WTC11 (cell line): ENCODE data around the gene STAMBP. TPM values are rescaled to one million over a fixed set of nuclear protein-coding genes. Genes with fewer than 3 reads are reported as not detected.

Experiments
- ATAC-seq: fragments of 200-7000 bp; cut with Tn5 transposase; 2 replicates; pipeline ENCODE4 v1.10.0; 2021; ENCODE audit warnings: mild to moderate bottlenecking, moderate library complexity
- CTCF ChIA-PET: fragments of 300-600 bp; sonication (Branson Sonifier 250); formaldehyde crosslinking; loops from one replicate; lab custom pipeline; 2021; ENCODE audit warnings: antibody characterized with exemption; lab: Charles Lee
- POLR2A ChIA-PET: fragments of 350-600 bp; sonication (Branson Sonifier 250); formaldehyde crosslinking; loops from one replicate; lab custom pipeline; 2021; ENCODE audit warnings: antibody characterized with exemption; lab: Charles Lee
- DNase-seq: peaks from one replicate; pipeline ENCODE4 v3.0.0; 2021; ENCODE audit warnings: low spot score
- H3K27ac Mint-ChIP-seq: 2 replicates; pipeline ENCODE4 v1.8.0; 2021; ENCODE audit warnings: mixed read lengths
- H3K27me3 Mint-ChIP-seq: 2 replicates; pipeline ENCODE4 v1.8.0; 2021; ENCODE audit warnings: low read depth, mild to moderate bottlenecking, moderate library complexity, mixed read lengths
- H3K36me3 Mint-ChIP-seq: 2 replicates; pipeline ENCODE4 v1.8.0; 2021; ENCODE audit warnings: mixed read lengths
- H3K4me1 Mint-ChIP-seq: 2 replicates; pipeline ENCODE4 v1.8.0; 2022; ENCODE audit warnings: mixed read lengths
- H3K4me3 Mint-ChIP-seq: 2 replicates; pipeline ENCODE4 v1.8.0; 2021; ENCODE audit warnings: mild to moderate bottlenecking, moderate library complexity, mixed read lengths
- H3K9me3 Mint-ChIP-seq: 2 replicates; pipeline ENCODE4 v1.8.0; 2021; ENCODE audit warnings: mixed read lengths
- CDX4 ChIP-seq: fragments of 250-450 bp; sonication (Bioruptor Pico); IDR thresholded peaks from 2 replicates; pipeline ENCODE4 v1.9.0; 2021; ENCODE audit warnings: moderate library complexity, mild to moderate bottlenecking, inconsistent platforms, borderline replicate concordance
- E2F4 ChIP-seq: sonication (generic); formaldehyde crosslinking; IDR thresholded peaks from 2 replicates; pipeline ENCODE4 v1.8.1; 2022; ENCODE audit warnings: low read depth, mild to moderate bottlenecking, moderate library complexity, missing genetic modification reagents, borderline replicate concordance
- GABPB1 ChIP-seq: sonication (generic); formaldehyde crosslinking; IDR thresholded peaks from 2 replicates; pipeline ENCODE4 v1.8.1; 2023; ENCODE audit warnings: mild to moderate bottlenecking, missing genetic modification reagents
- IRF1 ChIP-seq: sonication (generic); formaldehyde crosslinking; IDR thresholded peaks from 2 replicates; pipeline ENCODE4 v1.8.0; 2023; ENCODE audit warnings: missing genetic modification reagents
- JUN ChIP-seq: sonication (generic); formaldehyde crosslinking; IDR thresholded peaks from 2 replicates; pipeline ENCODE4 v1.8.0; 2023; ENCODE audit warnings: mild to moderate bottlenecking, missing genetic modification reagents
- MXD4 ChIP-seq: fragments of 250-450 bp; sonication (Bioruptor Pico); IDR thresholded peaks from 2 replicates; pipeline ENCODE4 v1.8.0; 2021; ENCODE audit warnings: mild to moderate bottlenecking, moderate library complexity, borderline replicate concordance
- NFATC4 ChIP-seq: fragments of 250-450 bp; sonication (Bioruptor Pico); IDR thresholded peaks from 2 replicates; pipeline ENCODE4 v1.9.0; 2021; ENCODE audit warnings: mild to moderate bottlenecking
- NFE2L1 ChIP-seq: sonication (generic); formaldehyde crosslinking; IDR thresholded peaks from 2 replicates; pipeline ENCODE4 v1.8.1; 2023; ENCODE audit warnings: missing genetic modification reagents
- NR1H2 ChIP-seq: sonication (generic); formaldehyde crosslinking; IDR thresholded peaks from 2 replicates; pipeline ENCODE4 v1.9.0; 2021; ENCODE audit warnings: mild to moderate bottlenecking, moderate library complexity, missing genetic modification reagents
- OVOL2 ChIP-seq: fragments of 250-450 bp; sonication (Bioruptor Pico); IDR thresholded peaks from 2 replicates; pipeline ENCODE4 v1.9.0; 2021; ENCODE audit warnings: mild to moderate bottlenecking, borderline replicate concordance
- RELA ChIP-seq: sonication (generic); formaldehyde crosslinking; IDR thresholded peaks from 2 replicates; pipeline ENCODE4 v1.8.1; 2022; ENCODE audit warnings: missing genetic modification reagents, mild to moderate bottlenecking, borderline replicate concordance
- SP1 ChIP-seq: sonication (generic); formaldehyde crosslinking; conservative IDR thresholded peaks from 2 replicates; pipeline ENCODE4 v1.8.1; 2022; ENCODE audit warnings: missing genetic modification reagents
- USF1 ChIP-seq: sonication (generic); formaldehyde crosslinking; IDR thresholded peaks from 2 replicates; pipeline ENCODE4 v1.8.0; 2022; ENCODE audit warnings: mild to moderate bottlenecking, missing genetic modification reagents
- ZNF416 ChIP-seq: fragments of 250-450 bp; sonication (Bioruptor Pico); IDR thresholded peaks from 2 replicates; pipeline ENCODE4 v1.9.0; 2021; ENCODE audit warnings: mild to moderate bottlenecking, inconsistent platforms
- ZNF532 ChIP-seq: fragments of 250-450 bp; sonication (Bioruptor Pico); IDR thresholded peaks from 2 replicates; pipeline ENCODE4 v1.9.0; 2021; ENCODE audit warnings: mild to moderate bottlenecking, borderline replicate concordance
- ZNF671 ChIP-seq: fragments of 250-450 bp; sonication (Bioruptor Pico); IDR thresholded peaks from 2 replicates; pipeline ENCODE4 v1.8.0; 2021; ENCODE audit warnings: mild to moderate bottlenecking
- total RNA-seq: library from RNA; stranded (reverse); gene quantifications from 3 replicates; pipeline ENCODE4 v1.2.3, GENCODE V29; 2021
- TF ChIP-seq, protein P1 (sequence below): sonication (generic); formaldehyde crosslinking; IDR thresholded peaks from 2 replicates; pipeline ENCODE4 v1.8.0; 2023; ENCODE audit warnings: missing genetic modification reagents, mild to moderate bottlenecking, borderline replicate concordance
- TF ChIP-seq, protein P2 (sequence below): sonication (generic); formaldehyde crosslinking; IDR thresholded peaks from 2 replicates; pipeline ENCODE4 v1.8.1; 2023; ENCODE audit warnings: mild to moderate bottlenecking, missing genetic modification reagents
- TF ChIP-seq, protein P3 (sequence below): fragments of 250-450 bp; sonication (Bioruptor Pico); IDR thresholded peaks from 2 replicates; pipeline ENCODE4 v1.8.0; 2021; ENCODE audit warnings: mild to moderate bottlenecking

STAMBP gene
- total RNA-seq, 1 experiment from 2014 or later: 40.9 TPM

DNA sequence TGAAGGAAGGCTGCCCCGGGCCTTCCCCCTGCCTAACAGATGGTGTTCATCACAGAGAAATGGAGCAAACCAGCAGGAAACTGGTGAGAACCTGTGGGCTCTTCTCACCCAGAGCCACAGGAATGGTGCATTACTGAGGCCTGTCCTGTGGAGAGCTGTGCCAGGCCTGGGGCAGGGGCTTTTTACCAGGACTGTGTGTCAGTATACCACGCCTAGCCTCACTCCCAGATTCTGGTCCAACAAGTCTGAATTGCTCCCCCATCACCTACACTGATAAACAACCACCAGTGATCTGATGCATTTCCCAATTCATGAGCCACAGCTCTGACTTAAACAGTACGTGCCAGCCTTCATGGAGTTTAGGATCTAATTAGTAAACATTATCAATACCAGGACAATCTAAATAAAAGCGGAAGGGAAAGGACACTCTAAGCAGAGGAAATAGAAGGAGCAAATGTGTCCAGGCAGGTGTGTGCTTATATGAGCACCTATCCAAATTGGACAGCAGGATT, 89.0 kb downstream of the STAMBP start:
- H3K4me3 Mint-ChIP-seq: no peak overlapping the region
- no peak for DNase-seq
- TF ChIP-seq E2F4 (CRISPR knock-in tag): no peak
- no peak for TF ChIP-seq OVOL2
- TF ChIP-seq CDX4 (CRISPR knock-in tag): no peak
- TF ChIP-seq NFATC4 (CRISPR knock-in tag): no peak
- TF ChIP-seq, protein P1, sequence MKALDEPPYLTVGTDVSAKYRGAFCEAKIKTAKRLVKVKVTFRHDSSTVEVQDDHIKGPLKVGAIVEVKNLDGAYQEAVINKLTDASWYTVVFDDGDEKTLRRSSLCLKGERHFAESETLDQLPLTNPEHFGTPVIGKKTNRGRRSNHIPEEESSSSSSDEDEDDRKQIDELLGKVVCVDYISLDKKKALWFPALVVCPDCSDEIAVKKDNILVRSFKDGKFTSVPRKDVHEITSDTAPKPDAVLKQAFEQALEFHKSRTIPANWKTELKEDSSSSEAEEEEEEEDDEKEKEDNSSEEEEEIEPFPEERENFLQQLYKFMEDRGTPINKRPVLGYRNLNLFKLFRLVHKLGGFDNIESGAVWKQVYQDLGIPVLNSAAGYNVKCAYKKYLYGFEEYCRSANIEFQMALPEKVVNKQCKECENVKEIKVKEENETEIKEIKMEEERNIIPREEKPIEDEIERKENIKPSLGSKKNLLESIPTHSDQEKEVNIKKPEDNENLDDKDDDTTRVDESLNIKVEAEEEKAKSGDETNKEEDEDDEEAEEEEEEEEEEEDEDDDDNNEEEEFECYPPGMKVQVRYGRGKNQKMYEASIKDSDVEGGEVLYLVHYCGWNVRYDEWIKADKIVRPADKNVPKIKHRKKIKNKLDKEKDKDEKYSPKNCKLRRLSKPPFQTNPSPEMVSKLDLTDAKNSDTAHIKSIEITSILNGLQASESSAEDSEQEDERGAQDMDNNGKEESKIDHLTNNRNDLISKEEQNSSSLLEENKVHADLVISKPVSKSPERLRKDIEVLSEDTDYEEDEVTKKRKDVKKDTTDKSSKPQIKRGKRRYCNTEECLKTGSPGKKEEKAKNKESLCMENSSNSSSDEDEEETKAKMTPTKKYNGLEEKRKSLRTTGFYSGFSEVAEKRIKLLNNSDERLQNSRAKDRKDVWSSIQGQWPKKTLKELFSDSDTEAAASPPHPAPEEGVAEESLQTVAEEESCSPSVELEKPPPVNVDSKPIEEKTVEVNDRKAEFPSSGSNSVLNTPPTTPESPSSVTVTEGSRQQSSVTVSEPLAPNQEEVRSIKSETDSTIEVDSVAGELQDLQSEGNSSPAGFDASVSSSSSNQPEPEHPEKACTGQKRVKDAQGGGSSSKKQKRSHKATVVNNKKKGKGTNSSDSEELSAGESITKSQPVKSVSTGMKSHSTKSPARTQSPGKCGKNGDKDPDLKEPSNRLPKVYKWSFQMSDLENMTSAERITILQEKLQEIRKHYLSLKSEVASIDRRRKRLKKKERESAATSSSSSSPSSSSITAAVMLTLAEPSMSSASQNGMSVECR (CRISPR knock-in tag): no peak
- no peak for TF ChIP-seq NR1H2
- no peak for TF ChIP-seq MXD4 (CRISPR knock-in tag)
- TF ChIP-seq NFE2L1 (CRISPR knock-in tag): no peak
- no peak for TF ChIP-seq GABPB1 (CRISPR knock-in tag)
- no peak for TF ChIP-seq RELA (CRISPR knock-in tag)
- TF ChIP-seq, protein P2, sequence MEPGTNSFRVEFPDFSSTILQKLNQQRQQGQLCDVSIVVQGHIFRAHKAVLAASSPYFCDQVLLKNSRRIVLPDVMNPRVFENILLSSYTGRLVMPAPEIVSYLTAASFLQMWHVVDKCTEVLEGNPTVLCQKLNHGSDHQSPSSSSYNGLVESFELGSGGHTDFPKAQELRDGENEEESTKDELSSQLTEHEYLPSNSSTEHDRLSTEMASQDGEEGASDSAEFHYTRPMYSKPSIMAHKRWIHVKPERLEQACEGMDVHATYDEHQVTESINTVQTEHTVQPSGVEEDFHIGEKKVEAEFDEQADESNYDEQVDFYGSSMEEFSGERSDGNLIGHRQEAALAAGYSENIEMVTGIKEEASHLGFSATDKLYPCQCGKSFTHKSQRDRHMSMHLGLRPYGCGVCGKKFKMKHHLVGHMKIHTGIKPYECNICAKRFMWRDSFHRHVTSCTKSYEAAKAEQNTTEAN (CRISPR knock-in tag): no peak
- TF ChIP-seq ZNF532 (CRISPR knock-in tag): no peak
- no peak for TF ChIP-seq ZNF671 (CRISPR knock-in tag)
- TF ChIP-seq, protein P3, sequence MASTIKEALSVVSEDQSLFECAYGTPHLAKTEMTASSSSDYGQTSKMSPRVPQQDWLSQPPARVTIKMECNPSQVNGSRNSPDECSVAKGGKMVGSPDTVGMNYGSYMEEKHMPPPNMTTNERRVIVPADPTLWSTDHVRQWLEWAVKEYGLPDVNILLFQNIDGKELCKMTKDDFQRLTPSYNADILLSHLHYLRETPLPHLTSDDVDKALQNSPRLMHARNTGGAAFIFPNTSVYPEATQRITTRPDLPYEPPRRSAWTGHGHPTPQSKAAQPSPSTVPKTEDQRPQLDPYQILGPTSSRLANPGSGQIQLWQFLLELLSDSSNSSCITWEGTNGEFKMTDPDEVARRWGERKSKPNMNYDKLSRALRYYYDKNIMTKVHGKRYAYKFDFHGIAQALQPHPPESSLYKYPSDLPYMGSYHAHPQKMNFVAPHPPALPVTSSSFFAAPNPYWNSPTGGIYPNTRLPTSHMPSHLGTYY (CRISPR knock-in tag): no peak
- no peak for TF ChIP-seq IRF1 (CRISPR knock-in tag)
- no peak for TF ChIP-seq JUN (CRISPR knock-in tag)
- TF ChIP-seq USF1: no peak
- no peak for TF ChIP-seq SP1
- TF ChIP-seq ZNF416 (CRISPR knock-in tag): no peak
- TF ChIP-seq, all 79 proteins: peak for 0
- Mint-ChIP-seq H3K4me1 (peaks cover 6% of the 10 kb centered on the region), H3K27me3 (peaks cover 25% of the 10 kb centered on the region), H3K36me3 (no peaks in the 10 kb centered on the region), H3K9me3 (no peaks in the 10 kb centered on the region), H3K27ac (no peak overlapping the region)
- POLR2A ChIA-PET: no interaction called here
- CTCF ChIA-PET: interaction anchor here (0.6 to 2.3 kb wide), 2 partner anchors 9 to 10 kb away, joined by 3 to 9 read pairs; no protein-coding TSS in a partner anchor
- ATAC-seq: no peak
